ENCODE data around the gene SF3A1.
"Not testable (repeated sequence)": the region's sequence is repeated elsewhere in the genome, so short reads cannot be mapped to it uniquely, and the experiment has no call there.

The SF3A1 gene

DNA sequence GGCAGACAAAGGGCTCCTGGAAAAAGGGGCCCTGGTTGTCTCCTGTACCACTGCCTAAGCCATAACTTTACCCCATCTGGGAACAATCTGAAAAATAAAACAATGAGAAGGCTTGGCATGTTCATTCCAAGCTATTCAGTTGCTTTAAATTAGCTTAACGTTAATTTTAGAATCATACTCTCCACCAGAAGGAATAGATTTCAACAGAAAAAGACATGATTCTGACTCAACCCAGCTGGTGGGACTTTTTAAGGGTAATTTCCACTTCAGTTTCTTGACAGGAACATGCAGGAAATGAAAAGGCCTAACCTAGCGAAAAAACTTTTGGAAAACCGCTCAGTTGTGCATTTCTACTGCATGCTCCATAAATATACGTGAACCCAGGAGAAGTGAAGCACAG, 7.9 kb downstream of the SF3A1 start:
- DNase-seq: no peak

DNA sequence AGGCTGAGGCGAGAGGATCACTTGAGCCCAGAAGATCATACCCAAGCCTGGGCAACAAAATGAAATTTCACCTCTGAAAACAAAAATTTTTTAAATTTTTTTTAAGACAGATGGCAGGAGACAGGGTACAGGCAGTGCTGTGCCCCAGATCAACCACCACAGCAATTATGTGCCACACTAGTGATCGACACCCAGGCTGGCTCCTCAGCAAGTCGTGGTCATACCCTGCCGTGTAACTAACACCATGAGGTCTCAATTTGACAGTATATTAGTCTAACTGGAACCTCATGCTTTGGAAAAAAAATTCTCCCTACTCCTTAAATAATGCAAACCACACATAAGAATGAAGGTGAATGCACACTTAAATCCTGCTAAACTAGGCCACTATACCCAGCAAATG, 8.3 kb downstream of the SF3A1 start:
- DNase-seq: no peak

DNA sequence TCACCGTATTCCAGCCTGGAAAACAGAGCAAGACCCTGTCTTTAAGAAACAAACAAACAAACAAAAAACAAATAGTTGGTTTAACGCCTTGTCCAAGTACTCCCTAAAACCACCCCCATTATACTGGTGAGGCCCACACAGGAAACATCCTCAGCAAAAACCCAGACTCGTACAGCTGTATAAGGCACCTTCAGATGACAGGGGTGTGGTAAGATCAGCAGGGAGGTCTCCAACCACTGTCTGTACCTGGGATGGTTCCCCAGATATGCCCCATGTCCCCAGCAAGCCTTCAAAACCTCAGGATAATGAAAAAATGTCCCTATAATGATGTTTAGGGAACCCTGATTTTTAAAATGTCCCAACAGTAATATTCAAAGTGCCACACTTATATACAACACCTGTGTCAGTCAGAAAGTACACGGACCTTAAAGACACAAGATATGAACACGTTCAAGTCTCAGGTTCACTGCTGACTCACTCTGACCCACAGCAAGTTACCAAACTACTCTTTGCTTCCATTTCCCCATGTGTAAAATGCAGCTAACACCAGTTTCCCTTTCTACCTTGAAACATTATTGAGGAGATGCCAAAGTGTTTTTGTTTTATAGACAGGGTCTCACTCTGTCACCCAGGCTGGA, 9.3 kb downstream of the SF3A1 start:
- DNase-seq: no peak

DNA sequence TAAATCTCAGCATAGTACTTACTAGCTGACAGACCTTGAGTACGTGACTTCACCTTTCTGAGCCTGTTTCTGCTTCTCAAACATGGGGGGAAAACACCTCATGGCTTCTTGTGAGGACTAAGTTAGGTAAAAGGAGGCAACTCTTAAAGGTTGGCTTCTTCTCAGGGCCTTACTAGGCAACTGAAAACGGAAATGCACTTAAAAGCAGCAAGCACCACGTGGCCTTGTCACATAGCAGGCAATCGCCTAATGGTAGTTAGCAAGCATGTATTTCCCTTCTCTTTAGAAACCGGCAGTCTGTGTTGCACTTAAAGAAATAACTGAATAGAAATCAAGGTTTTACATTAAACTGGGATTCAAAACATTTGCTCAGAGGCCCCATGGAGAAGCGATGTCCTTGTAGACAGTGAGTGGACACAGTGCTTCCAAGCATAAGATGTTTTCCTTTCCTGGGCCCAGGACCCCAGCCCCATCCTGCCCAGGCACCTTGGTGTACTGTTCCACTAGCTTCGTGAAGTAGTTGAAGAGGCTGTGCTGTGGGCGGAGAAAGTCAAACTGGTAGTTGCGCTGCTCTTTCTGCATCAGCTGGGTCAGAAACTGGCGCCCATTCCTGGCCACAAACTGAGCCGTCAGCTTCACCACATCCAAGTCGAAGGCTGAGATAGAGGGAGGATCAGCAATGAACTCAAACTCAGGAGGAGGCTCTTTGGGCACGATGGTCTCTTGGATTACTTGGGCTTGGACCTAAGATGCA, 12.1 kb downstream of the SF3A1 start:
- DNase-seq: no peak

DNA sequence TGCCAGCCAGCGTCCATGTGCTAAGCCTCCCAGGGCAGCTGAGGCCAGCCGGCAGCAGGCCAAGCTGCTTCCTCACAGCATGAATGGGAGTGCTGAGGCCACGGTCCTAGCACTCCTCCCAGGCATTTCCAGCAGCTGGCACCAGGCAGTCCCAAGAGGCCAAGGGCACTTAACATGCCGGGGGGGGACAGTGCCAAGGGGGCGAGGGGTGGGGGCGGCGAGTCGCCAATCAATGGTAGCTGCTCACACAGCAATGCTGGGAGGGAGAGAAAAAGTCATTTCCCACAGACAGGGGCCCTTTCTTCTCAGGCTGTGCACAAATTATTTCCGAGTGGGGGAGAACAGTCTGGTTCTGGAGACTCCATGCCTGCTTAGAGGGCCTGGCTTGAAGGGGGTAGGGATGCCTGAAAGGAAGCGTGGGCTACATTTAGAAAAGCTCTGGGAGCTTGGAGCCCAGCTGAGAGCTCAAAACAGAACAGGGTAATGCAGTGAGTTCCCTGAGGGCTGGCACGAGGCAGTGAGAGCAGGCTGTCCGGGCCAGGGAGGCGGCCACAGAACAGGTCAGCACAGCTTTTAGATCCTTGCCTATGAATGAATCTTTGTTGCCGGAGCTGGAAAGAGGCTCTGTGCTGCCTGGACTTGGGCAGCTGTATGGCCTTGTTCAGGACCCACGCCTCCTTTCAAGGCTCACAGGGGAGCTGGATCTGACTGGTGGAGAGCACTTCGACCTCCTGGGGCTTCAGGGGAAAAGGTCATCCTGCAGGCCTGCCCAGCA, 15.6 kb downstream of the SF3A1 start:
- no peak for DNase-seq

DNA sequence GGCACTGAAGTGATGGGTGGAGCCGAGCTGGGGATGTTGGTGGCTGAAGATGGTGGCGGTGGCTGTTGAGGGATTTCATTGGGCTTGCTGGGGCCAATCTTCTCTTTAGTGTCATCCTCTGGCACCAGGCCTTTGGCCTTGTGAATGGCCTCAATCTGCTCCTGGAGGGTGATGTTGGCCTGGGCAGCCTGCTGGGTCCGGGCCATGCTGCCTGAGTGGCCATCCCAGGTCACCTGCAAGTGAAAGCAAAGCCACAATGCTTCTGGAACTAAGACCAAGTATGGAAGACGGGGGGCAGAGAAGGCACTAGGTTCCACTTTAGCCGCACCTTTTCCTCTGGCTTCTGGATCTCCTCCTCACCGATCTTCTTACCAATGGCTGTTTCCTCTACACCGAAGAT, 17.9 kb downstream of the SF3A1 start:
- DNase-seq: no peak

DNA sequence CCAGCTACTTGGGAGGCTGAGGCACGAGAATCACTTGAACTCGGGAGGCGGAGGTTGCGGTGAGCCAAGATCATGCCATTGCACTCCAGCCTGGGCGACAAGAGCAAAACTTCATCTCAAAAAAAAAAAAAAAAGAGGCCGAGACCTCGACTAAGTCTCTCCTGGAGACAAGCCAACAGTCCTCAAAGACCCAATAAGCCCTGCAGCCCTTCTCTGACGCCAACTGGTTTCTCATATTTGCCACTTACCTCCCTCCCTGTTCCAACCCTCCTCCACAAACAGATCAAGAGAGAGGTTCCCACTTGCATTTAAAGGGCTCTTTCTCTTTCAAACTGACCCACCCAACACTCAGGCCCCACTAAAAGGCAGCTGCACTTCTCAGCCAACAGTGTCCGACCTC, 18.4 kb downstream of the SF3A1 start:
- DNase-seq: not testable (repeated sequence)

DNA sequence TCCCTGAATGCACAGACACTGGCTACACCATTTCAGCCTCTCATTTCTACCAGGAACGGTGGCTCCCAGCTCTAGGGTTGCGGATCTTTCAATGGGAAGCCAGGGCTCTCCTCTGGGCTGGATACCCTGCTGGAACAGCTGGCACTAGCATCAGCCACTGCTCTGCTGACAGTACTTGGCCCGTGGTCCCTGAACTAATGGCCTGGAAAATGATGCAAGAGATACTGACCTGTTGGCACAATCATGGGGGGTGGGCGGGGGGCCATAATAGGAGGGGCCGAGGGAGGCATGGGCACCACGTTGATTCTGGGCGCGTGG, 19.3 kb downstream of the SF3A1 start:
- DNase-seq: no peak

DNA sequence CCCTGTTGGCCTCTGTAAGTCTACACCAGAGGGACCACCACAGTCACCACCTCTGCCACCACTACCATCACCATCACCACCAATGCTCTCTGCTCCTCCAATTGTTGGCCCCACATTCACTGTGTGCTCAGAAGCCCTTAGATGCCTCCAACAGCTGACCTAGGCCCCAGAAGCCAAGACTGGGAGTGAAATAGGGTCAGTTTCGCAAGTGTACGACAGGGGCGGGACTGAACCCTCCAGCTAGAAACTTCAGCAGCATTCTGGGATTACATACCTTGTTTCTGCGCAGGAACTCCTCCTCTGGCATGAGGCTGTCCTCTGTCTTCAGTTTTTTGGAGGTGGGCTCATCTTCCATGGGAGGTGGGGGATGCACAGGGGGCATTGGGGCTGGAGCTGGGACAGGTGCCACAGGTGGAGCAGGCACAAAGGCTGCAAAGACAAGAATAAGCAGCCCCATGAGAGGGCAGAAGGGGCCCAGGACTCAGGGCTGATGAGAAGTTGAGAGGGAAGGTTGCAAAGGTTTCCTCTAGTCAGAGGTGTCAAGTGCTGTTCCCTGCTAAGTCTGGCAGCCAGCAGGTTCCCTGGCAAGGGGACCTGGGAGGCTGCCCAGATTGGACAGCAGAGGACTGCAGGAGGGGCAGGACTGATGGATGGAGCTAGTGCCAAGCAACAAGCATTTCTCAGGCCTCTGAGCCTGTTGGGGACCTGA, 19.8 kb downstream of the SF3A1 start:
- DNase-seq: no peak

DNA sequence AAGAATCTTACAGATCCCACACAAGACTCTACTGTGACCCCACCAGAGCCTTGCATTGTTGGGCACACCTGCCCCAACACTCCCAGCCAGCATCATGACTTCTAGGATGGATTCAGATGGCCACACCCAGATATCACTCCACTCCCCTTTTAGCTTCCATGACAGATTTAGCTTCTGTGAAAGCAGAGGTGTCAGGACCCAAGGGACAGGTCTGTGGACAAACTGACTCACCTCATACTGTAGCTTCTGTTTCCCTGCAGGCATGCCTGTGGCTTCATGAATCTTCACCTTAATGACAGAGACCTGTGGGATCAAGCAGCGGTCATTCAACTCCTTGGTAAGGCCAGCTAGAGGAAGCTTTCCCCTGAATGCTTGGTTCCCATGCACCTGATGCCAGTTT, 21.5 kb downstream of the SF3A1 start:
- no peak for DNase-seq

DNA sequence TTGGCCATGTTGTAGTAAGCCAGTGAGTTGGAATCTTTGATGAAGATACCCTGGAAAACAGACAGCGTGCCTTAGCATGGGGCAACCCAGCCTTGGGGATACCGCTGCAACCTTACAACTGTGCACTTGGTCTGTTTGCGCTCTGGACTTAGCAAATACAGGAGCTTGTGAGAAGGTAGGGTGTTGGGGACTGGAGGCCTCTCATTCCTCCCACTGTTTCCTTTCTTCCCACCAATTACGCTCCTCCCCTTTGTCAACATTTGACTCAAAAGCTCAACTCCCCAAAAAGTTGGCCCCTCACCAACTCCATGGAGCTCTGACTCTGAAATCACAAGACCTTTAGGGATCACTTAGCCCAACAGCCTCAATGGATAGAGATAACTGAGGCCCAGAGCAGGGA, 22.0 kb downstream of the SF3A1 start:
- DNase-seq: no peak

DNA sequence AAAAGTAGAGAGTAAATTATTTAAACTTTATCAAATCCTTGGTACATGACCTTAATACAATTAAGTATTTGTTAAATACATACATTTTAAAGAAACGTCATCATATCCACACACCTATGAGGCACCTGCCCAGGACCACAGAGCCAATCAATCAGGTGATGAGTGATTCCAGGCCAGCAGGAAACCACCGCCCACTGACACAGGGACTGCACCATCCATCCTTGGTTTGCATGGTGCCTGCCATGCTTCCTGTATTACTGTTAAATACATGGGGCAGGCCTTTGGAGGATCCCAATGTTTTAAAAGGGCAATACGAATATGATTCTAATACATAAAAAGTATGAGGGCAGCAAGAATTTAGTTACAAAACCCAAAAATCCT, 23.0 kb downstream of the SF3A1 start:
- no peak for DNase-seq

DNA sequence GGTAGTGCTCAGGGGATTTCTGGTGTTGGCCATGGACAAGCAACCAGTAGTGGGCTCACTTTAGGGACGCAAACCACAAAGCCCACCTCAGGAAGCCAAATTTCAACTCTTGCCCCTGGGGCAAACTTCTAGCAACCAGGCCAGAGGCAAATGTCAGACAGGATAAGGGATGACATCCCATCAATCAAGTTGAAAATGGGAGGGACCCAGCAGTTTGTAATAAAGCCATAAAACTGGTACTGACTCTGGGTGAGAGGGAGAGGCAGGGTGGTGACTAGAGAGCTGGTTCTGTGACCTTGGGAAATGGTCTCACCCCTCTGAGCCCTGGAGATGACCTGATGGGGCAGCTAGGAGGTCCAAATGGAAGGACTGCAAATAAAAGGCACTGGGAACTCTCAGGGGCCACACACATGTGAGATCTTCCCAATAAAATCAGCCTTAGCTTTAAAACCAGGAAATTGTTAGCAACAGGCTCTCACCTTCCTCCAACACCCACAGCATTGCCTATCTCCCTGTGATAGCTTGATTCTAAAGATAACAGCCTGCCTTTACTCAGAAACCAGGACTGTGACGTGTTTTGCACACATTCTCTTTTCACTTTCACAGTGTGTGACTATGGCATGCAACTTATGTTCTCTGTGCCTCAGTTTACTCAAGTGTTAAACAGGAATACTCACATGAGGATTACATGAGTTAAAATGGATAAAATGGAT, 23.5 kb downstream of the SF3A1 start:
- no peak for DNase-seq

DNA sequence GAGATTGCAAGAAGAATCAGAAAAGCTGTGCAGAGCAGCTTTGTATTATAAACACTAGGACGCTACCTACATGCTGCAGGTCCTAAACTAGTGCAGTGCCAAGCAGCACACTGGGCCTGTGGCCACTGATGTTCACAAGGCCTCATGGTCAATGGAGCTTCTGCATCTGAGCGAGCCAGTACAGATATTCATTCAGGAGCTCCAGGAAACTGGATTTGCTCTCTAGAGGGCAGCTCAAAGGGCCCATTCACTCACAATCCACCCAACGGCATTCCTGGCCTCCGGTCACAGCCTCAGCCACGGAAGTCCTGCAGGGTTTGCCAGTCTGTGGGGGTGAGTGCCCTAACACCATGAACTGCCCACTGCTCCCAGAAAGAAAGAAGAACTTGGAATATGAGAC, 24.1 kb downstream of the SF3A1 start:
- DNase-seq: no peak

DNA sequence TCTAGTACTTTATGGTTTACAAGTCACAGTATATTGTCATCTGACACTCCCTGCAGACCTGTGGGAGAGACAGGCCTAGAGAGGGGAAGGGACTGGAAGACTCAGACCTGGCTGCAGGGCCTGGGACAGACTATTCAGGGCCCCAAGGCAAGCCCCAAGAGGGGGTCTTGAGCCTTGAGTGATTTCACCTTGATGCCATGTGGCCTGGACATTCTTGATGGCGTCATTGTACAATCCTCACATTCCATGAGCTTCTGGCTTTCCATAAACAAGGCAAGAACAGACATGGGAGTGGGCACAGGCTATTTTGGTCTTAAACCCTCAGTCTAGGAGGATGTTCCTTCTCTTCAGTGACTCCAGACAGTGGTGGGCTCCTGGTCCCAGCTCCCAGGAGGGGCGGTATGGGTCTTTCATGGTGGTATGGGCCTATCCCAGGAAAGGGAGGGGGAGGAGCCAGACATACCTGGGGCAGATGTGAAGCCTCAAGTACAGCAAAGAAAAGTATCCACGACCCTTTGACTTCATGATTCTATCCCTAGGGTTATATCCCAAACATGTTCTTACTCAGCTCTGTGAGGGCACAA, 28.1 kb downstream of the SF3A1 start:
- peak; percentile 62 for DNase-seq

DNA sequence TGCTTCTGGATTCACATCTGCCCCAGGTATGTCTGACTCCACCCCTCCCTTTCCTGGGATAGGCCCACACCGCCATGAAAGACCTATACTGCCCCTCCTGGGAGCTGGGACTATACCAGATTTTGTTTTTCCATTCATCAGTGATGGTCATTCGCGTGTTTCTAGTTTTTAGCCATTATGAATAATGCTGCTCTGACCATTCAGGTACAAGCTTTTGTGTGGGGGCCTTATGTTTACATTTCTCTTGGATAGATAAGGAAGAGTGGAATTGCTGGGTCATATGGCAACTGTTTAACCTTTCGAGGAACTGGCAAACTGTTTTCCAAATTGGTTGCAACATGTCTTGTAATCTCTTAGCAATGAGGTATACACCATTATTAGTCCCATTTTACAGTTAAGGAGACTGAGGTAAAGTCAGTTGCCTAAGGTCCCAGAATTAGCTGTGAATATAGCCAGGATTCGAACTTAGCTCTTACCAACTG, 28.8 kb downstream of the SF3A1 start:
- no peak for DNase-seq

DNA sequence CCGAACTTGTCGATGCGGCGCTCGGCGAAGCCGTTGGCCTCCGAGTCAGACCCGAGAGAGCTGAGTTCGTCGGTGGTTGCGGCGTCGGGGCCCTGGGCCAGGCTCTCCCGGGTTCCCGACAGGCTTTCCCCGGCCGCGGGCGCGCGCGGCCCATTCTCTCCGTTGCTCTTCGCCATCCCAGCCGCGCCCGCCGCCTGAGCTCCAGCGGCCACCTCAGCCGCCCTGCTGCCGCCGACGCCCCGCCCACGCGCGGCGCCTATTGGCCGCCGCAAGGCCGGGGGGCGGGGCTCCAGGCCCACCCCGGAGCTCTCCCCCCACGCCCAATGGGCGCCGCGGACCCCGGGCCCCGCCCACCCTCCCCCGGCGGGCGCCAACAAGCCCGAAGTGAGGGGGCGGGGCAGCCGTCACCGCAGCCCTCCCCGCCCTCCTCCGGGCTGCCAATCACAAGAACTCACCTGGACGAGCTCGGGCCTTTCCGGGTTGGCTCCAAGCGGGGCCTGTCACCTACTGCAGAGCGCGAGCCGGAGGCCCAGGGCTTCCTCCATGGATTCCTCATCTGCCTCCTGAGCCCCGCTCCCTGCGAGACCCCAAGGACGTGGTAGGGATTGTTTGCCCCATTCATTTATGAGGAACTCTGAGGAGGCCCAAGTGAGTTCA, 29.9 kb downstream of the SF3A1 start, which contains the start of gene TBC1D10A:
Gene TBC1D10A (minus strand): TSS at position 236 of the 657 bp plus-strand sequence. CDS start 60 bp downstream, at position 176.
- peak; percentile 86 for DNase-seq

DNA sequence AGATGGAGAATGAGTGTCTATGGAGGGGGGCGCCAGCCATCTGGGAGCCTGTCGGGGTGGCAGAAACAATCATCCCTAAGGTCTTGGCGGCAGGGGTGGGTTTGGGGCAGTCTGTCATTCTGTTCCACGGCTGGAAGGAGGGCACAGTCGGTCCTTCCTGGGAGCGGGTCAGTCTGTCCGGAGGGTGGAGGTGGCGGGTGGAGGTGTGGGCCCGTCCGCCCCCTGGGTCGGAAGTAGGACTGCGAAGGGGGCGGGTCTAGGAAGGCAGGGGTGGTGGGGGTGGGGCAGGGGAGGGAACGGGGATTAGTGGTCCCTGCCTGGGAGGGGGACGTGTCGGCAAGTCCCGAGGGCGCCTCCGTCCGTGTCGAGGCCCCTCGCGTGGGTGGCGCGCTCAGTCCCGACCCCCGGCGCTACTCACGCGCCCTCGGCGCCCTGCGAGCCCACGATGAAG, 30.4 kb downstream of the SF3A1 start:
- no peak for DNase-seq

DNA sequence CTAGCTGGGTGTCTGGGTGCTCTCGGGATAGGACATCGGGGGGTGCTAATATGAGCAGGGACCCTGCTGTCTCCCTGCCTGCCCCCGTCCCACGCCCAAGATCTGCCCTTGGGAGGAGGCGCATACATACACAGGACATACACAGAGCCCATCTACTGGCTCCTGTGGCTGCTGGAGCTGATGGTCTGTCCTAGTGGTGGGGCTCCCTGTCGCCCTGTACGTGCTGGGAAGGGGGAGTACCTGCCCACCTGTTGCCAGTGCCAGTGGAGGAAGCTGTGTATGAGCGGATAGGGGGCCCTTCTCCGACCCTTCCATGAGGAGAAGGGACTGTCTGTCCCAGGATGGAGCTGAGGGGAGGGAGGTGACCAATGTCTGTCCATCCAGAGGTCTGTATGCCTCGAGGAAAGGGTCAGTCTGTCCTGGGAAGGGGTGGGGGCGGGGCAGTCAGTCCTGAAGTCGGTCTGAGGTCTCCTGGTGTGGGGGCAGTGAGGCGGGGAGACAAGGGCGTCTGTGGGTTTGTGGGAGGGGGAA, 30.9 kb downstream of the SF3A1 start:
- DNase-seq: no peak

DNA sequence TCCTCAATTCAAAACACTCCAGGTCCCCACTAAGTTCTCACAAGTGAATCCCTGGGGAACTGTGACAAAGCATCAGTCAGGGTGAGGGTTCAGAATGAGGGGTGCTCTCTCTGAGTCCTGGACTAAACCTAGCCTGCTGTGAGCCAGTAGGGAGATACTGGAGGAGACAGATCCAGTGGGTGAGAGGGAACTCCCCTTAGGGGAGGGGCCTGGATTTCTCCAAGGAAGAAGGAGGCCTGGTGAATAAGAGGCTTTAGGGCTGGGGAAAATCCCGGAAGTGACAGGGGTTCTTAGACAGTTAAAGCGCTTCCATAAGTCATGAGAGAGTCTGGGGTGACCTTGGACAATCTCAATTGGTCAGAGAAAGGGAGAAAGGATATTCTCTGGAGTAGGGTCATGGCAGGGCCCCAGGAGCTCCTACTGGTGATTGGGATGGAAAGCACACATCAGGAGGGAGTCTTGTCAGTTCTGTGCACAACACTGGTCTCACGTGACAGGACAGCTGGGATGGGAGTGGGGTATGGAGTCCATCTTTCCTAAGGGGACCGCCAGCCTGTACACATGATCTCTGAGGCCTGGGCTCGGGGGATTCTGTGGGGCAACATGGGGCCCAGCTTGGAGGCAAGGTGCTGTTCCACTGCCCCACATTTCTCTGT, 31.5 kb downstream of the SF3A1 start:
- peak; percentile 90 for DNase-seq
